HepG2 (cell line): ENCODE measurements around the gene BTD. TPM values are rescaled to one million over a fixed set of nuclear protein-coding genes. Genes with fewer than 3 reads are reported as not detected.

ENCODE experiments used
- ATAC-seq: fragments of 200-7000 bp; cut with Tn5 transposase; 3 replicates; pipeline ENCODE4 v1.9.1; 2020; ENCODE audit warnings: mild to moderate bottlenecking, moderate library complexity
- BruUV-seq: library from RNA; stranded (reverse); fragments of 400-500 nt; replicated peaks from 2 replicates; lab custom pipeline; 2021; lab: Mats Ljungman, UMichigan
- CTCF ChIA-PET: fragments of 300-600 bp; formaldehyde crosslinking; extraction: SDS; loops from one replicate; lab custom pipeline; 2021; ENCODE audit warnings: low total read pairs, inconsistent platforms, low intra/inter-chr PET ratio; lab: Yijun Ruan, JAX
- POLR2A ChIA-PET: fragments of 350-600 bp; sonication (Branson Sonifier 250); formaldehyde crosslinking; loops from one replicate; lab custom pipeline; 2020; ENCODE audit warnings: antibody characterized with exemption, inconsistent platforms; lab: Yijun Ruan, JAX
- DNase-seq: peaks from one replicate; pipeline ENCODE4 v3.0.0-alpha.2; 2015; ENCODE audit warnings: low spot score
- FAIRE-seq: peaks from 3 replicates; lab custom pipeline; 2011; peaks lifted over from hg19 to GRCh38; lab: Jason Lieb, UNC
- H2AFZ ChIP-seq: one replicate; pipeline ENCODE4 v1.6.1; 2011; ENCODE audit warnings: low read length, inconsistent platforms
- H3K27ac ChIP-seq: fragments of 300-600 bp; 3 replicates; pipeline ENCODE4 v1.8.0; 2011; ENCODE audit warnings: mixed run types, mild to moderate bottlenecking, mixed read lengths, low read length, inconsistent platforms; ENCODE audit not compliant: insufficient read depth; ENCODE audit errors: extremely low read length
- H3K27me3 ChIP-seq, 2 experiments: fragments of 200-600 bp in 1 of 2; 2 replicates in 1 of 2; 3 replicates in 1 of 2; pipeline versions ENCODE4 v1.6.0 to v1.8.0; 2011; ENCODE audit warnings: low read length in 2 of 2, mild to moderate bottlenecking in 2 of 2, moderate library complexity in 2 of 2, inconsistent platforms in 1 of 2; ENCODE audit not compliant: insufficient read depth in 2 of 2, control insufficient read depth in 1 of 2
- H3K36me3 ChIP-seq, 2 experiments: fragments of 200-600 bp in 1 of 2; replicated peaks in 1 of 2; 2 replicates in 1 of 2; 3 replicates in 1 of 2; pipeline versions ENCODE4 v1.5.1 to v1.8.0; 2011; ENCODE audit warnings: low read length in 2 of 2, inconsistent platforms in 1 of 2; ENCODE audit not compliant: insufficient read depth in 2 of 2, control insufficient read depth in 1 of 2
- H3K4me1 ChIP-seq: 2 replicates; pipeline ENCODE4 v1.5.1; 2012; ENCODE audit warnings: low read length, inconsistent platforms; ENCODE audit not compliant: insufficient read depth
- H3K4me2 ChIP-seq: 2 replicates; pipeline ENCODE4 v1.6.0; 2011; ENCODE audit warnings: low read depth, low read length, inconsistent platforms
- H3K4me3 ChIP-seq, 3 experiments: fragments of 200-600 bp in 1 of 3; sonication (generic), shearing (Covaris generic) in 1 of 3; replicated peaks in 1 of 3; 2 replicates each; pipeline ENCODE4 v1.5.1; 2011 to 2016; ENCODE audit warnings: low read length in 3 of 3, inconsistent platforms in 2 of 3, low read depth in 2 of 3, mild to moderate bottlenecking in 2 of 3, control low read depth in 1 of 3, mixed read lengths in 1 of 3; ENCODE audit not compliant: insufficient read depth in 1 of 3
- H3K79me2 ChIP-seq: one replicate; pipeline ENCODE4 v1.6.1; 2011; ENCODE audit warnings: low read length, inconsistent platforms; ENCODE audit not compliant: insufficient read depth
- H3K9ac ChIP-seq: 2 replicates; pipeline ENCODE4 v1.6.0; 2011; ENCODE audit warnings: mild to moderate bottlenecking, low read depth, low read length, inconsistent platforms; ENCODE audit not compliant: insufficient read depth
- H3K9me3 ChIP-seq: 2 replicates; pipeline ENCODE4 v1.5.1; 2012; ENCODE audit warnings: mild to moderate bottlenecking, low read length
- H4K20me1 ChIP-seq: 2 replicates; pipeline ENCODE4 v1.6.0; 2011; ENCODE audit warnings: inconsistent platforms, mild to moderate bottlenecking, low read length, moderate library complexity; ENCODE audit not compliant: insufficient read depth
- DPF2 ChIP-seq: sonication (generic); formaldehyde crosslinking; IDR thresholded peaks from 2 replicates; pipeline ENCODE4 v1.4.0; 2020; ENCODE audit warnings: mild to moderate bottlenecking, low read depth, missing genetic modification reagents, borderline replicate concordance
- SKI ChIP-seq: fragments of 450-650 bp; IDR thresholded peaks from one replicate; pipeline ENCODE4 v1.6.1; 2018; ENCODE audit warnings: mild to moderate bottlenecking; ENCODE audit not compliant: partially characterized antibody
- TFE3 ChIP-seq: IDR thresholded peaks from 2 replicates; pipeline ENCODE4 v1.6.1; 2016
- ZNF639 ChIP-seq: conservative IDR thresholded peaks from 2 replicates; pipeline ENCODE4 v1.6.1; 2018; ENCODE audit warnings: missing genetic modification reagents
- WGBS: methylation state at CpG from one replicate; pipeline ENCODE4 v1.1.6; 2017; ENCODE audit warnings: low lambda C conversion rate; 5-methylcytosine and 5-hydroxymethylcytosine counted together
- in situ Hi-C: cut with HindIII; loops from 2 replicates; pipeline ENCODE4 v1.10.0; 2017; ENCODE audit warnings: low pct_unique_long_range_greater_than_20kb; ENCODE audit not compliant: extremely low pct_ligation_motif_present
- intact Hi-C: fragments of 100-400 bp; cut with micrococcal nuclease; formaldehyde crosslinking; loops from one replicate; pipeline ENCODE4 v1.10.0; 2022; ENCODE audit not compliant: unreplicated experiment
- polyA plus RNA-seq, 8 experiments: library from polyadenylated mRNA; depleted of rRNA in 3 of 8; stranded (reverse) in 7 of 8; unstranded in 1 of 8; fragments of >200 nt; fragmentation: Illumina TruSeq in 4 of 8; extraction: Trizol in 4 of 8; gene quantifications; 2 replicates each; pipeline versions ENCODE4 v1.2.1 to v1.2.3, GENCODE V29; 2011 to 2016; ENCODE audit warnings: low read depth in 4 of 8, missing spikeins in 1 of 8, mixed read lengths in 1 of 8; ENCODE audit not compliant: insufficient read depth in 1 of 8
- total RNA-seq, 5 experiments: library from RNA; depleted of rRNA; stranded (reverse); fragments of >200 nt; fragmentation: Illumina TruSeq; extraction: Trizol; gene quantifications; 2 replicates each; pipeline ENCODE4 v1.2.3, GENCODE V29; 2016; ENCODE audit warnings: low read depth in 1 of 5
- TF ChIP-seq, protein P1 (sequence below): sonication (generic); formaldehyde crosslinking; IDR thresholded peaks from 2 replicates; pipeline ENCODE4 v1.4.0; 2020; ENCODE audit warnings: mild to moderate bottlenecking, missing genetic modification reagents

Gene BTD
- total and polyA plus RNA-seq, 2 of the 13 experiments (the other 11 are each of a cell fraction or from before 2014, with no cell fraction given): 15.7 to 35.5 TPM

DNA sequence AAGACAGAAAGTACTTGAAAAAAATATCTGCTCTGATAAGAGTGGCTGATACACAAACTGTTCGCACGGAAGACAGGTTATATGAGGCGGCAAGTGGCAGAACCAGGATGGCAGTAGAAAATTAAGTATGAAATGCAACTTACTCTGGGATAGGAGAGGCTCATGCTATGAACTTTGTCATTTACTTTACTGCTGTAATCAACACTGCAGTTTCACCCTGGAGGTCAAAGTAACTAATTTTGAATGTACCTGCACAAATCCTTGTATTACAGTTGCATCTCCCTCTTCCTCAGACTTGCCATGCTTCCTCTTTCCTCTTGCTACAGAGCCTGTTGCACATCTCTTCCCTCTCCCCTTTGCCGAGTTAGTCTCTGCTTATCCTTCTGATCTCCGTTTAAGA, 39.0 kb upstream of the BTD start:
- intact Hi-C loops (no loop called here), in situ Hi-C loops (no loop called here)
- DNase-seq: no peak
- WGBS: 95% methylated on average over 5 of the region's 5 CpGs
- no peak overlapping the region for H3K9ac ChIP-seq
- no peak for FAIRE-seq
- ATAC-seq: no peak
- peaks cover 14 to 47% of the 10 kb centered on the region in 2 experiments; a peak in 4 of 5 replicates for H3K36me3 ChIP-seq
- H3K27me3 ChIP-seq: no peaks in the 10 kb centered on the region
- no TSS peak for BruUV-seq
- H3K27ac ChIP-seq: no peak overlapping the region
- no peaks in the 10 kb centered on the region for H3K9me3 ChIP-seq
- ChIA-PET CTCF (no interaction called here), POLR2A (no interaction called here)
- H3K4me2 ChIP-seq: no peak overlapping the region
- H2AFZ ChIP-seq: no peak overlapping the region
- H3K4me3 ChIP-seq: no peak overlapping the region
- H4K20me1 ChIP-seq: no peaks in the 10 kb centered on the region
- H3K79me2 ChIP-seq: no peaks in the 10 kb centered on the region
- peaks cover 12% of the 10 kb centered on the region for H3K4me1 ChIP-seq
- TF ChIP-seq, protein P1, sequence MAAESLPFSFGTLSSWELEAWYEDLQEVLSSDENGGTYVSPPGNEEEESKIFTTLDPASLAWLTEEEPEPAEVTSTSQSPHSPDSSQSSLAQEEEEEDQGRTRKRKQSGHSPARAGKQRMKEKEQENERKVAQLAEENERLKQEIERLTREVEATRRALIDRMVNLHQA (CRISPR knock-in tag): no peak

DNA sequence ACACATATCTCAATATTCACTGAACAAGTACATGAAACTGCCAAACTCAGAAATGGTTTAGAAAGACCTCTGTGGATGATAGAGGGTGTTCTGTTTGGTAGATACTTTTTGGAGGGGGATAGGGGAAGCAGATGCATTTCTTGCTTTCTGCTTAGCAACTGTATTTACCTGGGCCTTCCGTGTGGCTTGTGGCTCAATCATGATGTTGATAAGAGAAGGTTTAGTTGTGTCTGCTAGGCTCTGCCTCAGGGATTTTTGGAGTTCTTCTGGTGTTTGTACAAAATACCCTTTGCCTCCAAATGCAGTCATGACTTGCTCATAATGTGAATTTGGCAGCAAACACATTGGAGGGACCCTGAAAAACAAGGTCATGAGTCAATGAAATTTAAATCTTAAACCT, 38.4 kb upstream of the BTD start:
- FAIRE-seq (no peak), ATAC-seq (no peak), DNase-seq (no peak)
- no peak for TF ChIP-seq SKI
- no peak for TF ChIP-seq TFE3 (CRISPR knock-in tag)
- TF ChIP-seq DPF2 (CRISPR knock-in tag): no peak
- no peak for TF ChIP-seq ZNF639 (CRISPR knock-in tag)
- Histone ChIP-seq H3K27me3 (no peaks in the 10 kb centered on the region), H3K27ac (no peak overlapping the region), H3K4me3 (no peak overlapping the region), H2AFZ (no peak overlapping the region), H3K4me2 (no peak overlapping the region), H3K9me3 (no peaks in the 10 kb centered on the region), H3K9ac (no peak overlapping the region), H3K4me1 (0 out of 2 replicates have a peak, but pooled peaks cover 8% of the 10 kb centered on the region), H3K36me3 (peaks cover 15 to 53% of the 10 kb centered on the region in 2 experiments; a peak in 4 of 5 replicates), H3K79me2 (no peaks in the 10 kb centered on the region), H4K20me1 (no peaks in the 10 kb centered on the region)
- CTCF ChIA-PET: no interaction called here
- 81% methylated on average over 1 of the region's 1 CpG for WGBS
- POLR2A ChIA-PET: no interaction called here
- intact Hi-C loops (no loop called here), in situ Hi-C loops (no loop called here)
- BruUV-seq: no TSS peak
